BJ (cell line): ENCODE results near the gene ADAMTS3. TPM values are rescaled to one million over a fixed set of nuclear protein-coding genes. Genes with fewer than 3 reads are reported as not detected.
"Not testable (repeated sequence)": the region's sequence is repeated elsewhere in the genome, so short reads cannot be mapped to it uniquely, and the experiment has no call there.

ENCODE experiments used
- CTCF ChIA-PET: fragments of 350-600 bp; formaldehyde crosslinking; extraction: SDS; loops from one replicate; lab custom pipeline; 2021; ENCODE audit warnings: antibody characterized with exemption, inconsistent platforms; lab: Yijun Ruan, JAX
- POLR2A ChIA-PET: fragments of 300-600 bp; sonication (Branson Sonifier 250); formaldehyde crosslinking; extraction: SDS; loops from one replicate; lab custom pipeline; 2021; ENCODE audit warnings: antibody characterized with exemption; lab: Charles Lee
- DNase-seq: peaks from one replicate; pipeline ENCODE4 v3.0.0-alpha.2; 2011; ENCODE audit warnings: low read depth
- H3K27me3 ChIP-seq: 2 replicates; pipeline ENCODE4 v1.6.0; 2011; ENCODE audit warnings: low read length; ENCODE audit not compliant: control insufficient read depth, insufficient read depth
- H3K36me3 ChIP-seq: 2 replicates; pipeline ENCODE4 v1.5.1; 2011; ENCODE audit warnings: low read length; ENCODE audit not compliant: control insufficient read depth, insufficient read depth
- H3K4me3 ChIP-seq: 2 replicates; pipeline ENCODE4 v1.5.1; 2011; ENCODE audit warnings: low read depth, mild to moderate bottlenecking, control low read depth, low read length
- CTCF ChIP-seq: IDR thresholded peaks from 2 replicates; pipeline ENCODE4 v1.5.1; 2011; ENCODE audit warnings: low read depth, mild to moderate bottlenecking, control low read depth, inconsistent platforms, low read length, moderate library complexity; ENCODE audit not compliant: insufficient read depth
- polyA plus RNA-seq: library from polyadenylated mRNA; depleted of rRNA; stranded (reverse); fragments of >200 nt; gene quantifications from 2 replicates; pipeline ENCODE4 v1.2.3, GENCODE V29; 2011

The ADAMTS3 gene
- polyA plus RNA-seq, 1 experiment, result 0.70 TPM

GRCh38 chr4:72429397-72429889 lies 139.6 kb downstream of the ADAMTS3 start:
- H3K4me3 ChIP-seq, result no peak overlapping the region
- ChIA-PET CTCF (no interaction called here), POLR2A (no interaction called here)
- no peak for DNase-seq
- H3K36me3 ChIP-seq, result no peaks in the 10 kb centered on the region
- no peaks in the 10 kb centered on the region for H3K27me3 ChIP-seq
- no peak for TF ChIP-seq CTCF

GRCh38 chr4:72427057-72427456 lies 142.0 kb downstream of the ADAMTS3 start:
- DNase-seq, result no peak
- H3K36me3 ChIP-seq, result no peaks in the 10 kb centered on the region
- H3K27me3 ChIP-seq, result no peaks in the 10 kb centered on the region
- CTCF ChIA-PET, result no interaction called here
- no peak overlapping the region for H3K4me3 ChIP-seq
- TF ChIP-seq CTCF, result no peak
- POLR2A ChIA-PET, result no interaction called here

GRCh38 chr4:72425908-72426307 lies 143.1 kb downstream of the ADAMTS3 start:
- H3K36me3 ChIP-seq, H3K4me3 ChIP-seq, POLR2A ChIA-PET, CTCF ChIA-PET, H3K27me3 ChIP-seq, DNase-seq: not testable (repeated sequence)

GRCh38 chr4:72424006-72424405 lies 145.0 kb downstream of the ADAMTS3 start:
- DNase-seq, result no peak

GRCh38 chr4:72422416-72422815 lies 146.6 kb downstream of the ADAMTS3 start:
- Histone ChIP-seq H3K27me3 (no peaks in the 10 kb centered on the region), H3K36me3 (no peaks in the 10 kb centered on the region), H3K4me3 (no peak overlapping the region)
- no peak for TF ChIP-seq CTCF
- CTCF ChIA-PET, result no interaction called here
- no peak for DNase-seq
- POLR2A ChIA-PET, result no interaction called here

More at GRCh38 chr4:72424006-72424405, 145.0 kb downstream of the ADAMTS3 start:
- no peaks in the 10 kb centered on the region for H3K36me3 ChIP-seq
- ChIA-PET POLR2A (no interaction called here), CTCF (no interaction called here)
- H3K4me3 ChIP-seq, result no peak overlapping the region
- TF ChIP-seq CTCF, result no peak
- H3K27me3 ChIP-seq, result no peaks in the 10 kb centered on the region

- CTCF ChIA-PET, result interaction anchor here (1.2 kb wide), 1 partner anchor 90 kb away, joined by 3 read pairs; no protein-coding TSS in a partner anchor
- no peaks in the 10 kb centered on the region for H3K27me3 ChIP-seq
- H3K36me3 ChIP-seq, result no peaks in the 10 kb centered on the region
- peak; percentile 57 for DNase-seq
- TF ChIP-seq CTCF, result no peak
- H3K4me3 ChIP-seq, result no peak overlapping the region
- POLR2A ChIA-PET, result no interaction called here
Observed at GRCh38 chr4:72418458-72418857, 150.6 kb downstream of the ADAMTS3 start.
